K562 (cell line): ENCODE data around the gene TAOK2. TPM values are rescaled to one million over a fixed set of nuclear protein-coding genes. Genes with fewer than 3 reads are reported as not detected.

ENCODE experiments used
- ARHGAP35 ChIP-seq: fragments of 450-650 bp; IDR thresholded peaks from 2 replicates; pipeline ENCODE4 v1.6.1; 2018; ENCODE audit not compliant: partially characterized antibody
- CBX1 ChIP-seq: sonication (generic); IDR thresholded peaks from 2 replicates; pipeline ENCODE4 v1.6.1; 2016; ENCODE audit warnings: antibody characterized with exemption, low read depth, mild to moderate bottlenecking
- CSDE1 ChIP-seq, 2 experiments: fragments of 450-650 bp; IDR thresholded peaks; 2 replicates each; pipeline ENCODE4 v1.6.1; 2016; ENCODE audit warnings: mild to moderate bottlenecking in 1 of 2
- DEAF1 ChIP-seq: fragments of 450-650 bp; formaldehyde crosslinking; IDR thresholded peaks from 2 replicates; pipeline ENCODE4 v1.4.0; 2020; ENCODE audit warnings: mild to moderate bottlenecking, moderate library complexity
- KAT7 ChIP-seq: sonication (generic); formaldehyde crosslinking; IDR thresholded peaks from 2 replicates; pipeline ENCODE4 v1.8.0; 2022; ENCODE audit warnings: missing genetic modification reagents, mild to moderate bottlenecking, borderline replicate concordance
- MEF2D ChIP-seq: conservative IDR thresholded peaks from 2 replicates; pipeline ENCODE4 v1.6.1; 2016; ENCODE audit warnings: low read depth, missing genetic modification characterization, missing compliant biosample characterization
- NR4A1 ChIP-seq, 2 experiments: fragments of 250-450 bp in 1 of 2; fragments of 450-650 bp in 1 of 2; sonication (Bioruptor Pico) in 1 of 2; IDR thresholded peaks; 2 replicates each; pipeline versions ENCODE4 v1.4.0 to v1.6.1; 2016 to 2020; ENCODE audit warnings: mild to moderate bottlenecking in 2 of 2, missing compliant biosample characterization in 1 of 2, missing genetic modification characterization in 1 of 2, moderate library complexity in 1 of 2
- TOE1 ChIP-seq, 2 experiments: fragments of 450-650 bp in 1 of 2; sonication (generic) in 1 of 2; formaldehyde crosslinking in 1 of 2; IDR thresholded peaks; 2 replicates each; pipeline versions ENCODE4 v1.7.1 to v1.8.0; 2016 to 2022; ENCODE audit warnings: borderline replicate concordance in 2 of 2, mild to moderate bottlenecking in 2 of 2, antibody characterized with exemption in 1 of 2, inconsistent platforms in 1 of 2, low read depth in 1 of 2, missing genetic modification reagents in 1 of 2, moderate library complexity in 1 of 2
- ZKSCAN3 ChIP-seq: fragments of 250-450 bp; sonication (Bioruptor Pico); IDR thresholded peaks from 2 replicates; pipeline ENCODE4 v1.4.0; 2020
- polyA plus RNA-seq, 8 experiments: library from polyadenylated mRNA; depleted of rRNA in 4 of 8; stranded (reverse) in 5 of 8; unstranded in 3 of 8; fragments of >200 nt; fragmentation: Nextera tagmentation in 2 of 8; fragmentation: Illumina TruSeq in 1 of 8; extraction: Ambion mirVana in 2 of 8; extraction: Trizol in 1 of 8; gene quantifications; 2 replicates each; pipeline versions ENCODE4 v1.2.1 to v1.2.3, GENCODE V29; 2011 to 2014; ENCODE audit warnings: inconsistent platforms in 1 of 8, missing spikeins in 1 of 8
- total RNA-seq, 7 experiments: library from RNA; depleted of rRNA in 6 of 7; stranded (reverse); fragments of >200 nt in 6 of 7; fragmentation: Illumina TruSeq in 2 of 7; extraction: Trizol in 2 of 7; gene quantifications; 2 replicates each; pipeline versions ENCODE4 v1.2.1 to v1.2.3, GENCODE V29; 2011 to 2021; ENCODE audit warnings: low replicate concordance in 1 of 7
- TF ChIP-seq, protein P1 (sequence below): fragments of 450-650 bp; IDR thresholded peaks from 2 replicates; pipeline ENCODE4 v1.6.1; 2016; ENCODE audit warnings: antibody characterized with exemption
- TF ChIP-seq, protein P2 (sequence below): sonication (generic); formaldehyde crosslinking; IDR thresholded peaks from 2 replicates; pipeline ENCODE4 v1.8.0; 2022; ENCODE audit warnings: mild to moderate bottlenecking, missing genetic modification reagents

The TAOK2 gene
- total and polyA plus RNA-seq, 9 of the 15 experiments (the other 6 are each of a cell fraction or from before 2014, with no cell fraction given), result 0.10 to 41.8 (median 13.7) TPM

- TF ChIP-seq DEAF1 (CRISPR knock-in tag) (peak; percentile 8; the same call in 1 of the 2 replicates), KAT7 (CRISPR knock-in tag) (no peak), CBX1 (0 out of 2 replicates have a peak, but pooled peaks have one; percentile 45), CSDE1 (IDR thresholded peaks at IDR 0.05) (no peak), TOE1 (IDR thresholded peaks at IDR 0.05; ENCODE audit: borderline replicate concordance) (no peak), TOE1 (CRISPR knock-in tag; IDR thresholded peaks at IDR 0.05; ENCODE audit: borderline replicate concordance, low read depth) (no peak), ZKSCAN3 (CRISPR knock-in tag) (no peak), ARHGAP35 (no peak), NR4A1 (CRISPR knock-in tag; IDR thresholded peaks at IDR 0.05) (no peak), NR4A1 (tag; IDR thresholded peaks at IDR 0.05) (no peak), MEF2D (tag) (no peak)
- TF ChIP-seq, protein P1, sequence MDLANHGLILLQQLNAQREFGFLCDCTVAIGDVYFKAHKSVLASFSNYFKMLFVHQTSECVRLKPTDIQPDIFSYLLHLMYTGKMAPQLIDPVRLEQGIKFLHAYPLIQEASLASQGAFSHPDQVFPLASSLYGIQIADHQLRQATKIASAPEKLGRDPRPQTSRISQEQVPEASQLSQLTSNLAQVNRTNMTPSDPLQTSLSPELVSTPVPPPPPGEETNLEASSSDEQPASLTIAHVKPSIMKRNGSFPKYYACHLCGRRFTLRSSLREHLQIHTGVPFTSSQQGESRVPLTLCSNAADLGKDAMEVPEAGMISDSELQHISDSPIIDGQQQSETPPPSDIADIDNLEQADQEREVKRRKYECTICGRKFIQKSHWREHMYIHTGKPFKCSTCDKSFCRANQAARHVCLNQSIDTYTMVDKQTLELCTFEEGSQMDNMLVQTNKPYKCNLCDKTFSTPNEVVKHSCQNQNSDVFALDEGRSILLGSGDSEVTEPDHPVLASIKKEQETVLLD, result no peak
- TF ChIP-seq, protein P2, sequence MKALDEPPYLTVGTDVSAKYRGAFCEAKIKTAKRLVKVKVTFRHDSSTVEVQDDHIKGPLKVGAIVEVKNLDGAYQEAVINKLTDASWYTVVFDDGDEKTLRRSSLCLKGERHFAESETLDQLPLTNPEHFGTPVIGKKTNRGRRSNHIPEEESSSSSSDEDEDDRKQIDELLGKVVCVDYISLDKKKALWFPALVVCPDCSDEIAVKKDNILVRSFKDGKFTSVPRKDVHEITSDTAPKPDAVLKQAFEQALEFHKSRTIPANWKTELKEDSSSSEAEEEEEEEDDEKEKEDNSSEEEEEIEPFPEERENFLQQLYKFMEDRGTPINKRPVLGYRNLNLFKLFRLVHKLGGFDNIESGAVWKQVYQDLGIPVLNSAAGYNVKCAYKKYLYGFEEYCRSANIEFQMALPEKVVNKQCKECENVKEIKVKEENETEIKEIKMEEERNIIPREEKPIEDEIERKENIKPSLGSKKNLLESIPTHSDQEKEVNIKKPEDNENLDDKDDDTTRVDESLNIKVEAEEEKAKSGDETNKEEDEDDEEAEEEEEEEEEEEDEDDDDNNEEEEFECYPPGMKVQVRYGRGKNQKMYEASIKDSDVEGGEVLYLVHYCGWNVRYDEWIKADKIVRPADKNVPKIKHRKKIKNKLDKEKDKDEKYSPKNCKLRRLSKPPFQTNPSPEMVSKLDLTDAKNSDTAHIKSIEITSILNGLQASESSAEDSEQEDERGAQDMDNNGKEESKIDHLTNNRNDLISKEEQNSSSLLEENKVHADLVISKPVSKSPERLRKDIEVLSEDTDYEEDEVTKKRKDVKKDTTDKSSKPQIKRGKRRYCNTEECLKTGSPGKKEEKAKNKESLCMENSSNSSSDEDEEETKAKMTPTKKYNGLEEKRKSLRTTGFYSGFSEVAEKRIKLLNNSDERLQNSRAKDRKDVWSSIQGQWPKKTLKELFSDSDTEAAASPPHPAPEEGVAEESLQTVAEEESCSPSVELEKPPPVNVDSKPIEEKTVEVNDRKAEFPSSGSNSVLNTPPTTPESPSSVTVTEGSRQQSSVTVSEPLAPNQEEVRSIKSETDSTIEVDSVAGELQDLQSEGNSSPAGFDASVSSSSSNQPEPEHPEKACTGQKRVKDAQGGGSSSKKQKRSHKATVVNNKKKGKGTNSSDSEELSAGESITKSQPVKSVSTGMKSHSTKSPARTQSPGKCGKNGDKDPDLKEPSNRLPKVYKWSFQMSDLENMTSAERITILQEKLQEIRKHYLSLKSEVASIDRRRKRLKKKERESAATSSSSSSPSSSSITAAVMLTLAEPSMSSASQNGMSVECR (CRISPR knock-in tag), result 0 out of 2 replicates have a peak, but pooled peaks have one; percentile 15
These were observed 29.5 kb upstream of the TAOK2 start (continued) for GRCh38 chr16:29943846-29944799.
